GM21723 (cell line): ENCODE measurements around the gene SPIC.

Experiments
- ATAC-seq: cut with Tn5 transposase; IDR thresholded peaks from one replicate; pipeline ENCODE4 v1.9.1; 2021; ENCODE audit warnings: mild to moderate bottlenecking, moderate library complexity; ENCODE audit not compliant: unreplicated experiment

Gene SPIC

DNA sequence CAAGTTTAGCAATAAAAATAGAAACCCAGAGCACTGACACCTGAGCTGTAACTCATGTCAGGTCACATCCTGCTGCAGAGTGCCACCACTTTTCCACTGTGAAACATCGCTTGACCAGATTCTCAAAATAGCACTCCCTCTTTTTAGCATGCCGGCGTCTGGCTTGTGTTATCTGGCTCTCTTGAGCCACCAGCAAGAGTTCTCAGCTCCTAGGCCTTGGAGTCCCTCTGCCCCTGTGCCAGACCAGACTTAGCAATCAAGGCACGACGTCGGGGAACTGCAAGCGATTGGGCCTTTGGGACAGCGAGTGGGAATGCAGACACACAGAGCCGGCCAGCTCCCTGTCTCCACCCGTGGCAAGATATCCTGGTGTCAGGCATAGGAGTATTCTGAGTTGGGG is 52.5 kb downstream of the SPIC start:
- ATAC-seq: no peak

- no peak for ATAC-seq
Measured at GRCh38 chr12:101536069-101536674, 61.0 kb downstream of the SPIC start.
